Measurements from ENCODE around the gene SS18L1. TPM values are rescaled to one million over a fixed set of nuclear protein-coding genes. Genes with fewer than 3 reads are reported as not detected.

Gene SS18L1
- total RNA-seq, 1 experiment from 2014 or later: 29.0 TPM

GRCh38 chr20:62231292-62231691 lies 87.7 kb downstream of the SS18L1 start:
- no peak for DNase-seq
- POLR2A ChIA-PET (ENCODE audit: unreplicated experiment): no interaction called here
- Histone ChIP-seq H4K20me1 (ENCODE audit: insufficient read depth) (no peaks in the 10 kb centered on the region), H3K4me3 (no peak overlapping the region), H3K4me2 (no peak overlapping the region), H2AFZ (no peak overlapping the region), H3K27me3 (ENCODE audit: insufficient read depth, low read depth) (peaks cover 11% of the 10 kb centered on the region), H3K27ac (no peak overlapping the region), H3K36me3 (ENCODE audit: low read depth) (no peaks in the 10 kb centered on the region), H3K9me2 (ENCODE audit: insufficient read depth) (no peaks in the 10 kb centered on the region), H3K9me3 (ENCODE audit: insufficient read depth, low read depth) (no peaks in the 10 kb centered on the region), H3K79me2 (ENCODE audit: low read depth) (no peaks in the 10 kb centered on the region), H3F3A (ENCODE audit: insufficient read depth, low read depth) (peaks cover 14% of the 10 kb centered on the region; the same call in 1 of the 2 replicates), H3K4me1 (replicated peaks; ENCODE audit: insufficient read depth) (peaks cover 21% of the 10 kb centered on the region)
- no peak for TF ChIP-seq CTCF (conservative IDR thresholded peaks at IDR 0.05)
- TF ChIP-seq EZH2 (IDR thresholded peaks at IDR 0.05; ENCODE audit: low read depth): no peak
- CTCF ChIA-PET: no interaction called here
- no TSS peak for BruUV-seq (replicated peaks)
- intact Hi-C loops (cut with micrococcal nuclease; ENCODE audit: unreplicated experiment): no loop called here

Other genes starting within 250 kb of the SS18L1 start
- 25.8 and 32.5 TPM in 2 replicates for gene TAF4, start 77.9 kb upstream of the SS18L1 start, total RNA-seq (2021)
- 61.5 and 67.2 TPM in 2 replicates for gene LSM14B, start 21.3 kb upstream of the SS18L1 start, total RNA-seq (2021)
- 367 and 391 TPM in 2 replicates for gene PSMA7, start 375 bp upstream of the SS18L1 start, total RNA-seq (2021)
- gene MTG2, start 39.3 kb downstream of the SS18L1 start, total RNA-seq (2021): 58.1 and 62.5 TPM in 2 replicates
- gene HRH3, start 76.5 kb downstream of the SS18L1 start, total RNA-seq (2021): not detected in 2 replicates
- 84.8 and 90.7 TPM in 2 replicates for gene OSBPL2, start 94.8 kb downstream of the SS18L1 start, total RNA-seq (2021)
- 172 and 173 TPM in 2 replicates for gene ADRM1, start 159.2 kb downstream of the SS18L1 start, total RNA-seq (2021)
- gene LAMA5, start 223.5 kb downstream of the SS18L1 start, total RNA-seq (2021): 700 and 744 TPM in 2 replicates
- 2,188 and 2,275 TPM in 2 replicates for gene RPS21, start 243.3 kb downstream of the SS18L1 start, total RNA-seq (2021)